ENCODE results near the gene DOK4.

Gene DOK4

DNA sequence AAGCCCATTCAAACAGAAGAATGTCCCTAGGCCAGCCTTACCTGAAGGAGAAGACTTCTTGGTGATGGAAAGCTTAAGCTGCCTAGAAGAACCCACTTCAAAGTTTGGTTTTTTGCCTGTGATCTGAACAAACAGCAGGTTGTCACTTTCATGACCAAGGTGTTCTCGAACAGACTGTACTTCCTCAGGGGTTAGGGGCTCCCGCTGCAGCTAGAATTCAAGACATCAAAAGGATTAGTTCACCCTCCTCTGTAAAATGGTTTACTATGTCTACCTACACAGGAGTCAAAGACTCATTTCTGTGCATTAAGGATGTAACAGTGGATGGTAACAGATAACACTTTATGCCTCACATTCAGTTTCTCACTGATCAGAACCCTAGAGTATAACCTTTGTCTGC lies 52.3 kb downstream of the DOK4 start:
- DNase-seq (ENCODE audit: low spot score in 2 of 2) (no peak), ATAC-seq (replicated peaks; ENCODE audit: extremely low read depth, poor library complexity, severe bottlenecking) (no peak)
- Mint-ChIP-seq H3K36me3 (ENCODE audit: insufficient read depth) (peaks cover 61% of the 10 kb centered on the region), H3K27me3 (no peaks in the 10 kb centered on the region), H3K9me3 (no peaks in the 10 kb centered on the region), H3K4me1 (no peaks in the 10 kb centered on the region), H3K4me3 (no peak overlapping the region), H3K27ac (ENCODE audit: low read depth) (no peak overlapping the region)

DNA sequence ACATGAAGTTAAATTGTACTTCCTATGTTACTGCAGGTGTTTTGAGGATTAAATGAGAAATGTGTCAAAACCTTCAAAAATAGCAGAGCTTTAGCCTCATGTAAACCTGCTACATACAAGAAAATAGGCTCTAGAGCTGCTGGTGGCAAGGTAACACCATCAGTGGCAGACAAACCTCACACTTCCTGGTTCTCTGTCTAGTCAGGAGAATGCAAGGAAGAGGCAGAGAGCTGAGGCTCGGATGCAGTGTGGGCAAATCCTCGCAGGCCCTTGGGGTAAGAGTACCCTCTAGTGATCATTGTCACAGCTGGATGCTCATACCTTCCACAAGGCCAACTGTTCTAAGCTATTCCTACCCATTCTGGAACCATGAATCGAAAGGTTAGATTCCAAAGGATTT lies 53.3 kb downstream of the DOK4 start:
- H3K9me3 Mint-ChIP-seq, result no peaks in the 10 kb centered on the region
- H3K27ac Mint-ChIP-seq (ENCODE audit: low read depth), result no peak overlapping the region

GRCh38 chr16:57432505-57432904 lies 53.8 kb downstream of the DOK4 start:
- H3K9me3 Mint-ChIP-seq, result no peaks in the 10 kb centered on the region
- no peak for ATAC-seq (replicated peaks; ENCODE audit: extremely low read depth, poor library complexity, severe bottlenecking)
- H3K27me3 Mint-ChIP-seq, result no peaks in the 10 kb centered on the region
- H3K36me3 Mint-ChIP-seq (ENCODE audit: insufficient read depth), result peaks cover 58% of the 10 kb centered on the region
- no peak overlapping the region for H3K4me3 Mint-ChIP-seq
- no peaks in the 10 kb centered on the region for H3K4me1 Mint-ChIP-seq
- H3K27ac Mint-ChIP-seq (ENCODE audit: low read depth), result no peak overlapping the region
- no peak for DNase-seq (ENCODE audit: low spot score in 2 of 2)

More for the DNA sequence above, 53.3 kb downstream of the DOK4 start:
- ATAC-seq (replicated peaks; ENCODE audit: extremely low read depth, poor library complexity, severe bottlenecking), result no peak
- no peak for DNase-seq (ENCODE audit: low spot score in 2 of 2)
- no peaks in the 10 kb centered on the region for H3K27me3 Mint-ChIP-seq
- H3K4me3 Mint-ChIP-seq, result no peak overlapping the region
- H3K36me3 Mint-ChIP-seq (ENCODE audit: insufficient read depth), result peaks cover 61% of the 10 kb centered on the region
- H3K4me1 Mint-ChIP-seq, result no peaks in the 10 kb centered on the region

DNA sequence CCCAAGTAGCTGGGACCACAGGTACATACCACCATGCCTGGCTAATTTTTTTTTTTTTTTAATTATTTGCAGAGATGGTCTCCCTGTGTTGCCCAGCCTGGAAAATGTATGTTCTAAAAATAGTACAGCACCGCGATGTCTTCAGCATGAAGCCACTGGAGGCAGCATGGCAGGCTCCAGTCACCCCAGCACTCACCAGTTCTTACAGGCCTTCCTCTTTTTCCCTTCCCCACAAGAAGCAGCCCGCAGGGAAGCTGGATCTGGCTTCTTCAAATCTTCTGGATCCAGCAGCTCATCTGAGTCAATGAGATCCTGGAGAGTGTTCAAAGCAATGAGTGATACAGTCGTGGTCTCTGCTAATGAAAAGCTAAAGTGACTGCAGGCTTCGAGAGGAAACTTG lies 55.3 kb downstream of the DOK4 start:
- Mint-ChIP-seq H3K4me3 (no peak overlapping the region), H3K27me3 (no peaks in the 10 kb centered on the region), H3K9me3 (no peaks in the 10 kb centered on the region), H3K27ac (ENCODE audit: low read depth) (no peak overlapping the region), H3K4me1 (no peaks in the 10 kb centered on the region), H3K36me3 (ENCODE audit: insufficient read depth) (peaks cover 53% of the 10 kb centered on the region)
- ATAC-seq (replicated peaks; ENCODE audit: extremely low read depth, poor library complexity, severe bottlenecking) (no peak), DNase-seq (ENCODE audit: low spot score in 2 of 2) (no peak)

GRCh38 chr16:57427824-57428223 lies 58.5 kb downstream of the DOK4 start:
- no peak for ATAC-seq (replicated peaks; ENCODE audit: extremely low read depth, poor library complexity, severe bottlenecking)
- Mint-ChIP-seq H3K4me1 (no peaks in the 10 kb centered on the region), H3K4me3 (no peak overlapping the region), H3K27ac (ENCODE audit: low read depth) (peak overlapping the region; percentile 58), H3K36me3 (ENCODE audit: insufficient read depth) (peaks cover 40% of the 10 kb centered on the region), H3K9me3 (no peaks in the 10 kb centered on the region), H3K27me3 (no peaks in the 10 kb centered on the region)
- no peak for DNase-seq (ENCODE audit: low spot score in 2 of 2)

DNA sequence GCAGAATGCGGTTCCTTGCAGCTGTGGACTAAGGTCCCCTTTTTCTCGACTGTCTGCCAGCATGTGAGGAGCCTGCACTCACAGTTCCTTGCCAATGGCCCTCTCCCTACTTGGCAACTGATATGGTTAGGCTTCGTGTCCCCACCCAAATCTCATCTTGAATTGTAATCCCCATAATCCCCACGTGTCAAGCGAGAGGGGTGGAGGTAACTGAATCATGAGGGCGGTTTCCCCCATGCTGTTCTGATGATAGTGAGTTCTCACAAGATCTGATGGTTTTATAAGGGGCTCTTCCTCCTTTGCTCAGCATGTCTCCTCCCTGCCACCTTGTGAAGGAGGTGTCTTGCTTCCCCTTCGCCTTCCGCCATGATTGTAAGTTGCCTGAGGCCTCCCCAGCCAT lies 59.0 kb downstream of the DOK4 start:
- Mint-ChIP-seq H3K36me3 (ENCODE audit: insufficient read depth) (peaks cover 35% of the 10 kb centered on the region), H3K4me1 (no peaks in the 10 kb centered on the region), H3K9me3 (no peaks in the 10 kb centered on the region), H3K27ac (ENCODE audit: low read depth) (peak overlapping the region; percentile 58), H3K27me3 (no peaks in the 10 kb centered on the region), H3K4me3 (no peak overlapping the region)
- ATAC-seq (replicated peaks; ENCODE audit: extremely low read depth, poor library complexity, severe bottlenecking) (no peak), DNase-seq (ENCODE audit: low spot score in 2 of 2) (no peak)

DNA sequence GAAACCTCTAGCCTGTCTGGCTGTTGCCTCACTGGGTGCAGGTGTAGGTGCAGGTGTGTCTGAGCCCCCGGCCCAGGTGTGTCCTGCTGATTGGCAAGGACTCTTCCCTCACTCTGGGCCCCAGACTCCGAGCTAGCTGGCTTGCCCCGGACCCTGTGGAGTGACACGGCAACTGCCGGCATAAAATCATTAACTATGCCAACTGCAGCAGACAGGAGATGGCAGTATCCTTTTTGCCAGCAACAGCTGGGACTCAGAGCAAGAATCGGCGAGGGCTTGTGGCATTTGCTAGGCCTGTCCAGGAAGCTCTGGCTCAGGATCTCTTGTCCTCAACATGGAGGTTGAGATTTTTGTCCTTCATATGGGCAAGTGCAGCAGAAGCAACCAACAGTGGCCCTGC lies 59.9 kb downstream of the DOK4 start:
- Mint-ChIP-seq H3K4me3 (no peak overlapping the region), H3K27me3 (no peaks in the 10 kb centered on the region), H3K36me3 (ENCODE audit: insufficient read depth) (peaks cover 27% of the 10 kb centered on the region)

DNA sequence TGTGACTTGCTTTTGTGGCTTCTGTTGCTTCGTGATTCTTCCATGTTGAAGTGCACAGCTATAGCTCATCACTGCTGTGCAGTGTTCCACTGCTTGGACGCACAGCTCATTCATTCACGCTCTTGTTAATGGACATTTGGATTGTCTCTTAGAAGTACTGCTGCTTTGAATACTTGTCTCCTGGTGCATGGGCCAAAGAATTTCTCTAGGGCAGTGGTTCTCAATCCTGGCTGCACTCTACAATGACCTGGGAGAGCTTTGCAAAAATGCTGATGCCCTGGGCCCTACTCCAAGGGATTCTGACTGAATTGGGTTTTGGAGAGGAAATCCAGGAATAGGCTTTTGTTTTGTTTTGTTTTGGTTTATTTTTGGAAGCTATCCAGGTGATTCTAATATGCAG lies 61.7 kb downstream of the DOK4 start:
- Mint-ChIP-seq H3K4me1 (no peaks in the 10 kb centered on the region), H3K4me3 (no peak overlapping the region), H3K36me3 (ENCODE audit: insufficient read depth) (peaks cover 14% of the 10 kb centered on the region), H3K9me3 (no peaks in the 10 kb centered on the region), H3K27me3 (no peaks in the 10 kb centered on the region), H3K27ac (ENCODE audit: low read depth) (no peak overlapping the region)
- DNase-seq (ENCODE audit: low spot score in 2 of 2) (no peak), ATAC-seq (replicated peaks; ENCODE audit: extremely low read depth, poor library complexity, severe bottlenecking) (no peak)

More for the DNA sequence above, 59.9 kb downstream of the DOK4 start:
- no peaks in the 10 kb centered on the region for H3K4me1 Mint-ChIP-seq
- no peak for DNase-seq (ENCODE audit: low spot score in 2 of 2)
- no peaks in the 10 kb centered on the region for H3K9me3 Mint-ChIP-seq
- H3K27ac Mint-ChIP-seq (ENCODE audit: low read depth), result no peak overlapping the region
- no peak for ATAC-seq (replicated peaks; ENCODE audit: extremely low read depth, poor library complexity, severe bottlenecking)

GRCh38 chr16:57423152-57423551 lies 63.1 kb downstream of the DOK4 start:
- Mint-ChIP-seq H3K27me3 (no peaks in the 10 kb centered on the region), H3K27ac (ENCODE audit: low read depth) (no peak overlapping the region), H3K4me1 (peaks cover 9% of the 10 kb centered on the region), H3K36me3 (ENCODE audit: insufficient read depth) (peaks cover 6% of the 10 kb centered on the region), H3K9me3 (no peaks in the 10 kb centered on the region), H3K4me3 (no peak overlapping the region)
- DNase-seq (ENCODE audit: low spot score in 2 of 2), result no peak
- no peak for ATAC-seq (replicated peaks; ENCODE audit: extremely low read depth, poor library complexity, severe bottlenecking)

- peaks cover 14% of the 10 kb centered on the region for H3K4me1 Mint-ChIP-seq
- H3K27me3 Mint-ChIP-seq, result no peaks in the 10 kb centered on the region
- no peaks in the 10 kb centered on the region for H3K9me3 Mint-ChIP-seq
- H3K4me3 Mint-ChIP-seq, result no peak overlapping the region
- H3K27ac Mint-ChIP-seq (ENCODE audit: low read depth), result no peak overlapping the region
- no peak for DNase-seq (ENCODE audit: low spot score in 2 of 2)
- ATAC-seq (replicated peaks; ENCODE audit: extremely low read depth, poor library complexity, severe bottlenecking), result no peak
- H3K36me3 Mint-ChIP-seq (ENCODE audit: insufficient read depth), result peaks cover 7% of the 10 kb centered on the region
Observed at GRCh38 chr16:57422026-57422944, 64.0 kb downstream of the DOK4 start.

All from central memory CD8-positive, alpha-beta T cell (primary cell).